Activated gamma-delta T cell treated with anti-CD3 and anti-CD28 coated beads, Interleukin-2, amount 50 U/mL, for 16 hours (primary cell): ENCODE results near the gene NOL7.

Experiments
- DNase-seq: peaks from one replicate; pipeline ENCODE4 v3.0.0-alpha.2; 2020; ENCODE audit warnings: low read depth

The NOL7 gene

DNA sequence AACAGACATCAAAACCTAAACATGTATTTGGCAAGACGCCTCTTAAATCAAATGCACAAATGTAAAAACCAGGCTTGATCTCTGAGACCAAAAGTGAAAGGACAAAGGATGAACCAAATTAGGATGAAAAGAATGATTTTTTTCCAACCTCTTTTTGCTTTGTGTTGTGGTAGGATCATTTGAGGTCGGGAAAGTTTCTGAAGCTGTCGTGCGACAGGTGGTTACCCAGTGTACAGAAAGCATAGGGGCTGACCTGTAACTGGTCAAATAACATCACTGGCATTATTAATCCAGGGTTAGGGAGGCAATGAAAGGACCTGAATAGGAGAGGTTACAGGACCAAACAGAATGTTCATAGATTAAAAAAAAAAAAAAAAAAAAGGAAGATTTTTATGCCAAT is 18.1 kb upstream of the NOL7 start:
- DNase-seq, result no peak

- no peak for DNase-seq
These were observed 15.1 kb upstream of the NOL7 start for GRCh38 chr6:13600036-13600435.

- DNase-seq, result no peak
These were observed 11.0 kb upstream of the NOL7 start for GRCh38 chr6:13604135-13604534.

DNA sequence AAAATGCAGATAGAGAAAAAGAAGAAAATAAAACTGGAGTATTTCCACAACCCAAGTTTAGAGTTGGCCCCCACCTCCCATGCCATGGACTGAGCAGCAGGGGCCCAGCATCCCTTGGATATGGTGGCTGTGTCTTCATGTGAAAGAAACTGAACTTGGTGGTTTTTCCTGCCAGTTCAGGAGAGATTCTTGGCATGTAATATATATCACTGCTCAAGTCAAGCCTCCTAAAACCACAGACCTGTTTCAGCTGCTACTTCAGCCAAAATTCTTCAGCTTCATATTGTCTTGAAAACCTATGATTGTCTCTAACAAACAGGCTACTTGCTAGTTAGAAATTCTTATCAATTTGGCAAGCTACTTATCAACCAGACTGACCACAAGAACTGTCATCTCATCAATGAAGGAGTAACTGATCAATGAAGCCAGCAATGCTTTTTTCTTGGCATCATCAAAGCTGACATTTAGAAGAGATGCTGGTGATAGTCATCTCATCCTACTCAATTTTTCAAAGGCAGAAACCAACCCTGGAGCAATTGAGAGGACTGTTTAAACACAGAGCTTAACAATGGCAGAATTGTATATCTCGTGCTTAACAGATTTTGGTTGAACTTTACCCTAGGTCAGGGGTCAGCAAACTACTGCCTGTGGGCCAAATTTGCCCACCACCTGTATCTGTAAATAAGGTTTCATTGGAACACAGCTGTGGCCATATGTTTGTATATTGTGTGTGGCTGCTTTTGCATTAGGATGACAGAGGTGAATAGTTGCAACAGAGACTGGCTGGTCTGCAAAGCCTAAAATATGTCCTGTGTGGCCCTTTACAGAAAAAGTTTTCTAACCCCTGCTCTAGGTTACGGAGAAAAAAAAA is 10.4 kb upstream of the NOL7 start:
- no peak for DNase-seq

DNA sequence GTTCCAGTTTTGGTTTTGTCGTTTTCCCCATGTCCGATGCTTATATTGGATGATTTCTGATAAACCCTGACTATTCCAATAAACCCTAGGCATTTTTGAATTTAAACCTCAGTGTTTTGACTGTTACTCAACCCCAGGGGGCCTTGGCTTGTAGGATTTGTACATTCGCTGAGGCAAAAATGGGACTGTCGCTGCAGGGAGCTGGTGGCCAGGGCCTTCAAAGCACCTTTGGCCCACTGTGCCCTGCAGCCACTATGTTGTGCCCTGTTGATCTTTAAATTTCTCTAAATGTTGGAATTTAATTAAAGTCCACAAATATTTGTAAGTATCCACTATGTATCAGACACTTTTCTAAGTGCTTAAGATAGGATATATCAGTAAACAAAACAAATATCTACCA is 9.5 kb upstream of the NOL7 start:
- no peak for DNase-seq

DNA sequence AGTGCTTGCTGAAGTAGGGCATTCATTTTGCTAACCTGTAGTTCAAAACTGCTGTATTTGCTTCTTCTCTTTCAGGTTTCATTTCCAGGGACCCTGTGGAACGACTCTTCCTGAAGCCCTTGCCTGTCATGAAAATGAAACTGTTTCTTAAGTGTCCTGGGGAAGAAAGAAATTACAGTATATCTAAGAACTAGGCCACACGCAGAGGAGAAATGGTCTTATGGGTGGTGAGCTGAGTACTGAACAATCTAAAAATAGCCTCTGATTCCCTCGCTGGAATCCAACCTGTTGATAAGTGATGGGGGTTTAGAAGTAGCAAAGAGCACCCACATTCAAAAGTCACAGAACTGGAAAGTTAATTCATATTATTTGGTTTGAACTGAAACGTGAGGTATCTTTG is 3.4 kb upstream of the NOL7 start:
- DNase-seq, result no peak

DNA sequence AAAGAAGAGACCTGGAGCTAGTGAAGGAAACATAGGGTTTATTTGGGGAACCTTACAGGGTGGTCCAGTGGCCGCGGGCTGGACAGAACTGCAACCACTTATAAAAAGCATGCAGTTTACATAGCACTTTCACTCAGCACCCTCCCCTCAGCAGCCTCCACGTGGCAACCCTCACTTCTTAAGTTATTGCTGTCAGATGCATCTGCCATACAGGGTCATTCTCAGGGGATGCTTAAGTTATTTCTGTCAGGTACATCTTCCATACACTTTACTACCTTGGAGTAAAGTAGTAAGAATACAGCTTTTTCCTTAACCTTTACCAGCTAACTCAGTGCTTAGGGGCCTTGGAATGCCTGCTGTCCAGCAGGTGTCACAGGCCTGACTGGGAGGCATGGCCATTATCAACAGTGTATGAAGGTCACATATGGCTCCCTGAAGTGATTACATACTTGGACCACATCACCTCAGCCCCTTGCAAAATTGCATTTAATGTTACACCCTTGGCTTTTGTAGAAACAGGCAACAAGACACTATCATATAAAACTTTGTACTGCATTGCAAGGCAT is 2.0 kb upstream of the NOL7 start:
- DNase-seq, result no peak

- no peak for DNase-seq
These were observed 809 bp upstream of the NOL7 start for GRCh38 chr6:13614126-13614925.

DNA sequence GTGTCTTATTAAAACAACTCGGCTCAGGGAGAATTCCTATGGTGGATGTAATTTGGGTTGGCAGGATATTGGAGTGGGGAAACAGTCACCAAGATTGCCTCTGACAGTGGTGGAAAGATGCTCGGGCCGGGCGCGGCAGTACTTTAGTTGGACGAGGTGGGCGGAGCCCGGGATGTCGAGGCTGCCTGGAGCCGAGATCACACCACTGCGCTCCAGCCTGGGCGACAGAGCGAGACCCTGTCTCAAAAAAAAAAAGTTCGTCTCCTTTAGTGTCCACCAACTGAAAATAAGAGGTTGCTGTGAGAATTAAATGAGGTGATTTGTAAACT is 621 bp downstream of the NOL7 start:
- peak; percentile 19 for DNase-seq

DNA sequence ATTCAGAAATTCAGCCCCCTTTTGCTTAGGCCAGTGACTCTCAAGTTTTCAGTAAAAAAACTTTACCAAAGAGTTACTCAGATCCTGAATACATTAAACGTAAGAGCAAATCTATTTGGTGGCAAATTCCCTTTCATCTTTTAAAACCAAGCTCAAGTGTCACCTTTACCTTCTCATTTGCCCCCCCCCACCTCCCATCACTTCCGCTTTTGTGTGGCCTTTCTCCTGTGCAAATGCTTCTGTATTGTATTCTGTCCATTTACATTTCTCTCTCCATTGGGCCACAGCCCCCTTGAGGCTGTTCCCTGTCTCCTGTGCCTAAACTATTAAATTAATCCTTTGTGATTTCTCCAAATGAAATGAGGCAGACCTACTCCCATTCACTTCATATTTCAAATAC is 1.9 kb downstream of the NOL7 start:
- no peak for DNase-seq

DNA sequence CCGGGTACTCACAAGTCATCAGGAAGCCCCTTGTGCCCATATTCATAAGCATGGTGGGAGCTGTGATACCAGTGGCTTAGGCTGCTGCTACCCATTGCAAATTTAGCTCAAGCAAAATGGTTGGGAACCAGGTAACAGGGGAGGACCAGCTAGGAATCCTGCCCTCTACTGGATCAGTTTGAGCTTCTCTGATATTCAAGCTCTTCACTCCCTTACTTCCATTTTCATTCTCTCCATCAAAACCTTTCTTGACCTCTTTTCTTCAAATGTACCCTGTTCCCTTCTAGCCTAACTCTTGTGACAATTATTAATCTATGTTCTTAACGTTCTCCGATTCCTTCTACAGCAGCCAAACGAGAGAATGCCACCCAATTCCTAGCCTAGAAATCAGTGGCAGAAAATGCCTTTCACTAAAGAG is 9.7 kb downstream of the NOL7 start:
- DNase-seq, result no peak

- DNase-seq, result no peak
These were observed 14.5 kb downstream of the NOL7 start for GRCh38 chr6:13629459-13630116.

- no peak for DNase-seq
These were observed 15.4 kb downstream of the NOL7 start for GRCh38 chr6:13630499-13630898.

DNA sequence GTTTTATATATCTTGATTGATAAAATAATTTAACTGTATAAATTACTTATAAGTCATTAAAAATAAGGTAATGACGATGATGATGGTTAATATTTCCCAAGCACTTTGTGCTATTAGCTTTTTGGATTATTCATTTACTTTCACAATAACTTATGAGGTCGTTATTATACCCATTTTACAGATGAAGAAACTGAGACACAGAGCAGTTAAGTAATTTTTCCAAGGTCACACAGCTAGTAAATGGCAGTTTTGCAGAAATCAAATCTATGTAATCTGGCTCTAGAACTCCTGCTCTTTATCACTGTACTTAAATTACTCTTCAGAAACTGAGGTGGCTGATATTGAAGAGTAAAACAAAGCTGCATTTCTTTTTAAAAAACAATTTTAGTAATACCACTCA is 18.2 kb downstream of the NOL7 start:
- no peak for DNase-seq

- DNase-seq, result no peak
These were observed 21.0 kb downstream of the NOL7 start for GRCh38 chr6:13635948-13636658.

DNA sequence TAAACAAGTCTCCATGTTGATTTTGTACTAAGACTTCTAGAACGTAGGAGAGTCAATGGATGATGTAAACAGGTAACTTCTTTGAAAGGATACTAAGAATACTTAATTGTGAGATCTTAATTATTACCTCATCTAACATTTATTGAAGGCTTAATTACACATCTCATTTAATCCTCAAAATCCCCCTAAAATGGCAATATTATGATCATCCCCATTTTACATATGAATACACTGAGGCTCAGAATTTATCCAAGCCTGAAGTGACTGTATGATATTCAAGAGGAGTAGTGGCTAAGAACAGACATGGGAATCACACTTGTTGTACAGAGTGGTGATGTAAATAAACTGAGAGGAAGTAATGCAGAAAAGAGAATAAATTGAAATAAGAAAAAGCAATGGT is 22.9 kb downstream of the NOL7 start:
- DNase-seq, result no peak

GRCh38 chr6:13638626-13639025 is 23.5 kb downstream of the NOL7 start:
- DNase-seq, result no peak

DNA sequence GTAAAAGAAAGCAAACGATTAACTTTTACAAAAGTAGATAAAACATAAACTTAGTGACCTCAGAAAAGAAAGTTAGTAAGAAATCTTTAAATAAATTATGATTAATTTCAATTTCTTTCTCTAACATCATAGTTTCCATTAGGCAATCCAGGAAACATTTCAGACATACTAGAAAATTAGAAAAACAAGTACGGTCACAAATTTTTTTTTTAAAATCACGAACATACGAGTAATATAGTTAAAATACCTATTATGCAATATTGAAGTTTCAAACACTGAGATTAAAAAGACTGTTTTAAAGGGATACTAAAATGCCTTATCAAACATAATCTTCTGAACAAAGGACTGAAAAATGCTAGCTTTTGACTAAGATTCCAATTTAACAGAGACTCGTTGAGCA is 26.2 kb downstream of the NOL7 start:
- DNase-seq, result no peak

- no peak for DNase-seq
These were observed 28.0 kb downstream of the NOL7 start for GRCh38 chr6:13643125-13643524.

DNA sequence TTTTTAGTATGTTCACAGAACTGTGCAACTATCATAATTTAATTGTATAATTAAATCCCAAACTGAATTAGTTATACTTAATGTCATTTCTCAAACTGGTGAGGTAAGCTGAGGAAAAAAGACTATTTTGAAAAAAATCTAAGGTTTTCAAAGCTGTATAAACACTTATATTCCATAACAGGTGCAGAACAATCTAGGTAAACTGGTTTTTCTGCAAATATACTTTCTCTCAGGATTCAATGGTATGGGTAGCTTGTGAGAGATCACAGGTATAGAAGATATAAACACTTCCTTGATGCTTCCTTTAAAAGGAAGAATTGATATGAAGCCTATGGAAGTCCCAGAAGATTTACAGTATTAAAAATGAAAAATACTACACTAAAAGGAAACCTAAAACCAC is 33.7 kb downstream of the NOL7 start:
- DNase-seq, result no peak

DNA sequence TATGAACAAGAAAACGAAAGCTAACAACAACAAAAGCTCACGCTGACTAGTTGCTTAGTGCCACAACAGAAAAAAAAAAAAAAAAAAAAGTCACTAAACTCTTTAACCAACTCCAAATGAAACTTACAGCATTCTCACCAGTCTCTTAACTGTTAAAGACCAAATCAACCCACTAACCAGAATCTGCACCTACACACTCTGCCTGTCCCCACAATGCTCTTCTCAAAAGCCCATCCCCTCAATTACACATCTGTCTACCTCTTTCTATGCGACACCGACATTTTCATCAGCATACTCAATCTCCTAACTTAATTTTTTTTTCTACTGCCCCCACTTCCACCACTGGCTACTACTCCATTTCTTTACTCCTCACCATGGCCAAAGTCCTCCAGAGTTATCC is 34.3 kb downstream of the NOL7 start:
- DNase-seq, result no peak

GRCh38 chr6:13653296-13653695 is 38.2 kb downstream of the NOL7 start:
- no peak for DNase-seq
